HepG2 (cell line): ENCODE measurements around the gene KLHL11. TPM values are rescaled to one million over a fixed set of nuclear protein-coding genes. Genes with fewer than 3 reads are reported as not detected.

Source experiments
- ASH2L ChIP-seq: fragments of 300-600, 200-600 bp; sonication (generic); IDR thresholded peaks from 2 replicates; pipeline ENCODE4 v1.7.0; 2017; ENCODE audit warnings: low read depth, mild to moderate bottlenecking, moderate library complexity, mixed read lengths, low read length; ENCODE audit not compliant: insufficient read length
- BRD4 ChIP-seq: sonication (generic); formaldehyde crosslinking; IDR thresholded peaks from 2 replicates; pipeline ENCODE4 v1.4.0; 2020; ENCODE audit warnings: missing genetic modification reagents
- CBX2 ChIP-seq, 2 experiments: fragments of 200-600 bp in 1 of 2; sonication (generic); formaldehyde crosslinking in 1 of 2; IDR thresholded peaks; 2 replicates each; pipeline versions ENCODE4 v1.7.0 to v1.8.1; 2018 to 2022; ENCODE audit warnings: low read depth in 2 of 2, low read length in 1 of 2, mild to moderate bottlenecking in 1 of 2, missing genetic modification reagents in 1 of 2
- CBX5 ChIP-seq: sonication (generic); formaldehyde crosslinking; IDR thresholded peaks from 2 replicates; pipeline ENCODE4 v1.4.0; 2020; ENCODE audit warnings: missing genetic modification reagents, borderline replicate concordance
- HNRNPH1 ChIP-seq: fragments of 200-400 bp; formaldehyde crosslinking; optimal IDR thresholded peaks from 2 replicates; pipeline ENCODE3; 2017; ENCODE audit warnings: mild to moderate bottlenecking, low read depth, low read length
- HOXA9 ChIP-seq: sonication (generic); formaldehyde crosslinking; IDR thresholded peaks from 2 replicates; pipeline ENCODE4 v1.8.1; 2022; ENCODE audit warnings: missing genetic modification reagents, mild to moderate bottlenecking, moderate library complexity, borderline replicate concordance
- IRX3 ChIP-seq: sonication (generic); formaldehyde crosslinking; IDR thresholded peaks from 2 replicates; pipeline ENCODE4 v1.8.1; 2023; ENCODE audit warnings: mild to moderate bottlenecking, low read depth, missing genetic modification reagents, borderline replicate concordance
- KMT2B ChIP-seq: IDR thresholded peaks from 2 replicates; pipeline ENCODE4 v1.6.1; 2016; ENCODE audit warnings: missing genetic modification reagents, missing compliant biosample characterization
- NFIC ChIP-seq: IDR thresholded peaks from 2 replicates; pipeline ENCODE4 v1.6.1; 2012; ENCODE audit warnings: mild to moderate bottlenecking, low read length, inconsistent platforms
- RXRB ChIP-seq: IDR thresholded peaks from 2 replicates; pipeline ENCODE4 v1.6.1; 2016; ENCODE audit warnings: borderline replicate concordance, missing genetic modification reagents, missing compliant biosample characterization
- SATB2 ChIP-seq: sonication (generic); formaldehyde crosslinking; IDR thresholded peaks from 2 replicates; pipeline ENCODE4 v1.5.0; 2020; ENCODE audit warnings: missing genetic modification reagents
- STAT5B ChIP-seq: sonication (generic); formaldehyde crosslinking; IDR thresholded peaks from 2 replicates; pipeline ENCODE4 v1.4.0; 2020; ENCODE audit warnings: missing genetic modification reagents
- TP53 ChIP-seq: sonication (generic); formaldehyde crosslinking; conservative IDR thresholded peaks from 2 replicates; pipeline ENCODE4 v1.4.0; 2020; ENCODE audit warnings: missing genetic modification reagents
- ZC3H13 ChIP-seq: sonication (generic); formaldehyde crosslinking; IDR thresholded peaks from 2 replicates; pipeline ENCODE4 v1.8.1; 2023; ENCODE audit warnings: mild to moderate bottlenecking, missing genetic modification reagents, moderate library complexity
- ZFP90 ChIP-seq: sonication (generic); formaldehyde crosslinking; IDR thresholded peaks from 2 replicates; pipeline ENCODE4 v1.8.0; 2022; ENCODE audit warnings: missing genetic modification reagents, mild to moderate bottlenecking, inconsistent platforms, borderline replicate concordance
- ZNF354B ChIP-seq: sonication (generic); formaldehyde crosslinking; IDR thresholded peaks from 2 replicates; pipeline ENCODE4 v1.8.0; 2022; ENCODE audit warnings: mild to moderate bottlenecking, missing genetic modification reagents
- ZNF382 ChIP-seq: sonication (generic); formaldehyde crosslinking; IDR thresholded peaks from 2 replicates; pipeline ENCODE4 v1.5.0; 2020; ENCODE audit warnings: missing genetic modification reagents, mild to moderate bottlenecking, borderline replicate concordance
- ZNF484 ChIP-seq: sonication (generic); formaldehyde crosslinking; IDR thresholded peaks from 2 replicates; pipeline ENCODE4 v1.5.1; 2020; ENCODE audit warnings: mild to moderate bottlenecking, low read depth, missing genetic modification reagents, borderline replicate concordance
- ZNF562 ChIP-seq: sonication (generic); formaldehyde crosslinking; IDR thresholded peaks from 2 replicates; pipeline ENCODE4 v1.8.0; 2022; ENCODE audit warnings: missing genetic modification reagents, borderline replicate concordance
- ZNF644 ChIP-seq: IDR thresholded peaks from 2 replicates; pipeline ENCODE4 v1.6.1; 2016; ENCODE audit warnings: low read depth
- ZNF724P ChIP-seq: sonication (generic); formaldehyde crosslinking; IDR thresholded peaks from 2 replicates; pipeline ENCODE4 v1.8.0; 2022; ENCODE audit warnings: missing genetic modification reagents, borderline replicate concordance
- polyA plus RNA-seq, 8 experiments: library from polyadenylated mRNA; depleted of rRNA in 3 of 8; stranded (reverse) in 7 of 8; unstranded in 1 of 8; fragments of >200 nt; fragmentation: Illumina TruSeq in 4 of 8; extraction: Trizol in 4 of 8; gene quantifications; 2 replicates each; pipeline versions ENCODE4 v1.2.1 to v1.2.3, GENCODE V29; 2011 to 2016; ENCODE audit warnings: low read depth in 4 of 8, missing spikeins in 1 of 8, mixed read lengths in 1 of 8; ENCODE audit not compliant: insufficient read depth in 1 of 8
- total RNA-seq, 5 experiments: library from RNA; depleted of rRNA; stranded (reverse); fragments of >200 nt; fragmentation: Illumina TruSeq; extraction: Trizol; gene quantifications; 2 replicates each; pipeline ENCODE4 v1.2.3, GENCODE V29; 2016; ENCODE audit warnings: low read depth in 1 of 5
- TF ChIP-seq, protein P1 (sequence below): sonication (generic); formaldehyde crosslinking; IDR thresholded peaks from 2 replicates; pipeline ENCODE4 v1.5.0; 2020; ENCODE audit warnings: missing genetic modification reagents
- TF ChIP-seq, protein P2 (sequence below): sonication (generic); formaldehyde crosslinking; IDR thresholded peaks from 2 replicates; pipeline ENCODE4 v1.5.1; 2020; ENCODE audit warnings: mild to moderate bottlenecking, missing genetic modification reagents
- TF ChIP-seq, protein P3 (sequence below): sonication (generic); formaldehyde crosslinking; IDR thresholded peaks from 2 replicates; pipeline ENCODE4 v1.4.0; 2020; ENCODE audit warnings: low read depth, mild to moderate bottlenecking, missing genetic modification reagents

Gene KLHL11
- total and polyA plus RNA-seq, 2 of the 13 experiments (the other 11 are each of a cell fraction or from before 2014, with no cell fraction given), result 7.7 to 27.5 TPM

DNA sequence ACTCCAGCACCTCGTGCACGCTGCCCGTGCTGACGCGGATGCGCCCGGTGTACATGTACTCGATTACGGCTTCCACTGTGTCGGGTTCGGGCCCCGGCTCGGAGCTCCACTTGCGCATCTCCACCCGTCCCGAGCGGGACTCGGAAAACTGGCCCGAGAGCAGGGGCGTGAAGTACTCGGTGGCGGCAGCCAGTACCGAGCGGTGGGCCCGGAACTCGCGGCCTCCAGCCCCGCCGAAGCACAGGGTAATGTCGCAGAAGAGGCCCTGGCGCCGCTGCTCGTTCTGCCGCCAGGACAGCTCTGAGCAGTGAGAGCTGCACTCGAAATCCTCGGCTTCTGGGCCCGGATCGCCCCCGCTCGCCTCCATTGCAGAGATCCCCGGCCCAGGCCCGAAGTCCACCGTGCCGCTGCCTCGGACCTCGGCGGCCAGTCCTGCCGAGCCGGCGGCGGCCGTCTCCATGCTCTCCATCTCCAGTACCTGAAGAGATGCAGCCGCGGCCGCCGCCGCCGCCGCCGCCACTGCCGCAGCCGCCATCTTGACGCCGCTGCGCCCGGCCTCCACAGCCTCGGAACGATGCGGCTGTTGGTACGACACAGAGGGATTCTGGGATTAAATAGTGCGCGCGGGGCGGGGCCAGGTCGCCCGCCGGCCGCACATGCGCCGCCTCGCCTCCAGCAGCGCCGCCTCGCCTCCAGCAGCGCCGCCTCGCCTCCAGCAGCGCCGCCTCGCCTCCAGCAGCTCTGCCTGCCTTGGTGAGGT lies at the start of gene KLHL11 (continued):
- TF ChIP-seq CBX5 (CRISPR knock-in tag), result peak; percentile 18; the same call in 1 of the 2 replicates
- TF ChIP-seq ZFP90 (CRISPR knock-in tag), result peak; percentile 23; the same call in 1 of the 2 replicates
- no peak for TF ChIP-seq TP53 (CRISPR knock-in tag)
- TF ChIP-seq CBX2 (IDR thresholded peaks at IDR 0.05; ENCODE audit: low read depth, low read length), result no peak
- no peak for TF ChIP-seq CBX2 (CRISPR knock-in tag; IDR thresholded peaks at IDR 0.05; ENCODE audit: low read depth)
- TF ChIP-seq, protein P1, sequence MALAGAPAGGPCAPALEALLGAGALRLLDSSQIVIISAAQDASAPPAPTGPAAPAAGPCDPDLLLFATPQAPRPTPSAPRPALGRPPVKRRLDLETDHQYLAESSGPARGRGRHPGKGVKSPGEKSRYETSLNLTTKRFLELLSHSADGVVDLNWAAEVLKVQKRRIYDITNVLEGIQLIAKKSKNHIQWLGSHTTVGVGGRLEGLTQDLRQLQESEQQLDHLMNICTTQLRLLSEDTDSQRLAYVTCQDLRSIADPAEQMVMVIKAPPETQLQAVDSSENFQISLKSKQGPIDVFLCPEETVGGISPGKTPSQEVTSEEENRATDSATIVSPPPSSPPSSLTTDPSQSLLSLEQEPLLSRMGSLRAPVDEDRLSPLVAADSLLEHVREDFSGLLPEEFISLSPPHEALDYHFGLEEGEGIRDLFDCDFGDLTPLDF (CRISPR knock-in tag), result no peak
- TF ChIP-seq SATB2 (CRISPR knock-in tag), result no peak
- TF ChIP-seq ZNF562 (CRISPR knock-in tag), result no peak; the same call in 1 of the 2 replicates
- TF ChIP-seq ZNF644 (CRISPR knock-in tag), result no peak
- peak; percentile 15 for TF ChIP-seq HOXA9 (CRISPR knock-in tag)
- TF ChIP-seq, protein P2, sequence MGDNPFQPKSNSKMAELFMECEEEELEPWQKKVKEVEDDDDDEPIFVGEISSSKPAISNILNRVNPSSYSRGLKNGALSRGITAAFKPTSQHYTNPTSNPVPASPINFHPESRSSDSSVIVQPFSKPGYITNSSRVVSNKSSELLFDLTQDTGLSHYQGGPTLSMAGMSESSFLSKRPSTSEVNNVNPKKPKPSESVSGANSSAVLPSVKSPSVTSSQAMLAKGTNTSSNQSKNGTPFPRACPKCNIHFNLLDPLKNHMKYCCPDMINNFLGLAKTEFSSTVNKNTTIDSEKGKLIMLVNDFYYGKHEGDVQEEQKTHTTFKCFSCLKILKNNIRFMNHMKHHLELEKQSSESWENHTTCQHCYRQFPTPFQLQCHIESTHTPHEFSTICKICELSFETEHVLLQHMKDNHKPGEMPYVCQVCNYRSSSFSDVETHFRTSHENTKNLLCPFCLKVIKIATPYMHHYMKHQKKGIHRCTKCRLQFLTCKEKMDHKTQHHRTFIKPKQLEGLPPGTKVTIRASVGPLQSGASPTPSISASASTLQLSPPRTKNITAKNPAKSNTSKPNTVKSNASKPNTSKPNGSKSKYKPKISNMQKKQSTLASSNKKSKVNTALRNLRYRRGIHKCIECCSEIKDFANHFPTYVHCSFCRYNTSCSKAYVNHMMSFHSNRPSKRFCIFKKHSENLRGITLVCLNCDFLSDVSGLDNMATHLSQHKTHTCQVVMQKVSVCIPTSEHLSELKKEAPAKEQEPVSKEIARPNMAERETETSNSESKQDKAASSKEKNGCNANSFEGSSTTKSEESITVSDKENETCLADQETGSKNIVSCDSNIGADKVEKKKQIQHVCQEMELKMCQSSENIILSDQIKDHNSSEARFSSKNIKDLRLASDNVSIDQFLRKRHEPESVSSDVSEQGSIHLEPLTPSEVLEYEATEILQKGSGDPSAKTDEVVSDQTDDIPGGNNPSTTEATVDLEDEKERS, result no peak
- no peak for TF ChIP-seq STAT5B (CRISPR knock-in tag)
- TF ChIP-seq NFIC, result no peak
- peak; percentile 96 for TF ChIP-seq ASH2L
- peak; percentile 44; the same call in 1 of the 2 replicates for TF ChIP-seq RXRB (CRISPR knock-in tag)
- no peak; the same call in 1 of the 2 replicates for TF ChIP-seq ZNF484 (CRISPR knock-in tag)
- TF ChIP-seq KMT2B, result peak; percentile 83
- peak; percentile 95 for TF ChIP-seq BRD4 (CRISPR knock-in tag)
- no peak for TF ChIP-seq ZNF382 (CRISPR knock-in tag)
- no peak for TF ChIP-seq HNRNPH1
- TF ChIP-seq, protein P3, sequence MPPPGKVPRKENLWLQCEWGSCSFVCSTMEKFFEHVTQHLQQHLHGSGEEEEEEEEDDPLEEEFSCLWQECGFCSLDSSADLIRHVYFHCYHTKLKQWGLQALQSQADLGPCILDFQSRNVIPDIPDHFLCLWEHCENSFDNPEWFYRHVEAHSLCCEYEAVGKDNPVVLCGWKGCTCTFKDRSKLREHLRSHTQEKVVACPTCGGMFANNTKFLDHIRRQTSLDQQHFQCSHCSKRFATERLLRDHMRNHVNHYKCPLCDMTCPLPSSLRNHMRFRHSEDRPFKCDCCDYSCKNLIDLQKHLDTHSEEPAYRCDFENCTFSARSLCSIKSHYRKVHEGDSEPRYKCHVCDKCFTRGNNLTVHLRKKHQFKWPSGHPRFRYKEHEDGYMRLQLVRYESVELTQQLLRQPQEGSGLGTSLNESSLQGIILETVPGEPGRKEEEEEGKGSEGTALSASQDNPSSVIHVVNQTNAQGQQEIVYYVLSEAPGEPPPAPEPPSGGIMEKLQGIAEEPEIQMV (CRISPR knock-in tag), result 0 out of 2 replicates have a peak, but pooled peaks have one; percentile 39
- no peak for TF ChIP-seq ZNF724P (CRISPR knock-in tag)
- peak; percentile 54; the same call in 1 of the 2 replicates for TF ChIP-seq IRX3
- TF ChIP-seq ZNF354B (CRISPR knock-in tag), result peak; percentile 58; the same call in 1 of the 2 replicates
- 0 out of 2 replicates have a peak, but pooled peaks have one; percentile 57 for TF ChIP-seq ZC3H13 (CRISPR knock-in tag)
